ENCODE data around the gene IMPG1. TPM values are rescaled to one million over a fixed set of nuclear protein-coding genes. Genes with fewer than 3 reads are reported as not detected.

The IMPG1 gene
- total RNA-seq, 1 experiment from 2014 or later, result not detected

DNA sequence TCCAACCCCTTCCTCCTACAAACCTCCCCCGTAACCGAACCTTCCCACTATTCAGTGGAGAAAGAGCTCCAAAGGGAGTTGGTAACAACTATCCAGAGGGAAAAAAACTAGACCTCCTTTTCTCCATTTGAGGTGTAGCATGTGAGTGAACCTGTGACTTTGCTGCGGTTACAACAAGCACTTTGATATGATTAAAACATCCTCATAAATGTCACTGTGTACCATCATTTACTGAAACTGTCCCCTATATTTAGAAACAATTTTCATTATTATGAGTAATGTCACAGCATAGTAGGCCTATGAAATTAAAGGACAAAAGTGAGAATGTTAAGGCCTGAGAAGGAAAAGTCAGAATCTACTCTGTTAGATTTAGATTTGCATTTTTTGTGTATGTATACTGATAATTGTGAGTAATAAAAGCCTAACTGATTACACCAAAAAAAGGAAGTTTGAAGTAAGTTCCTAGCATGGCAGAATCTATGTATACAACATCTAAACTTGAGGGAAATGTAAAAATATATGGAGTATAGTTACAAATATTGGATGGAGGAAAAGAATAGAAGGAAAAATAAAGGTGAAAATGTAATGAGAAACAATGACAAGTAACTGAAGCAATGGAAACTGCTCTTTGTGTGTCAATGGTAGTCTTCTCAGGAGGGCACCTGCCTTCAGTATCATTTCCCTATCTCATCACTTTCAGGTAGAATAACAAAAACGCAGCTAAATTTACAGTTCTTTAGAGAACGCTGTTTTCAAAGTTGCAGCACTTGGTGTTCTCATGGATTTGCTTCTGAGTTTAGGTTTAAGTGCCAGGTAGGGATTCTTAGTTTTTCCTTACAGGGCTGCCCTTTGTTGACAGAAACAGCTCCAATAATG, 145.9 kb downstream of the IMPG1 start:
- intact Hi-C loops (cut with micrococcal nuclease), result no loop called here
- H3K9me3 ChIP-seq (ENCODE audit: low read length), result no peaks in the 10 kb centered on the region
- no peaks in the 10 kb centered on the region for H3K27me3 ChIP-seq (ENCODE audit: low read length)
- ATAC-seq, result no peak
- H4K20me1 ChIP-seq (ENCODE audit: low read length), result no peaks in the 10 kb centered on the region
- H3K36me3 ChIP-seq (ENCODE audit: low read depth, low read length), result no peaks in the 10 kb centered on the region
- H2AFZ ChIP-seq (ENCODE audit: low read length), result no peak overlapping the region
- H3K4me1 ChIP-seq (ENCODE audit: insufficient read depth, low read length), result no peaks in the 10 kb centered on the region
- TF ChIP-seq, protein P1, sequence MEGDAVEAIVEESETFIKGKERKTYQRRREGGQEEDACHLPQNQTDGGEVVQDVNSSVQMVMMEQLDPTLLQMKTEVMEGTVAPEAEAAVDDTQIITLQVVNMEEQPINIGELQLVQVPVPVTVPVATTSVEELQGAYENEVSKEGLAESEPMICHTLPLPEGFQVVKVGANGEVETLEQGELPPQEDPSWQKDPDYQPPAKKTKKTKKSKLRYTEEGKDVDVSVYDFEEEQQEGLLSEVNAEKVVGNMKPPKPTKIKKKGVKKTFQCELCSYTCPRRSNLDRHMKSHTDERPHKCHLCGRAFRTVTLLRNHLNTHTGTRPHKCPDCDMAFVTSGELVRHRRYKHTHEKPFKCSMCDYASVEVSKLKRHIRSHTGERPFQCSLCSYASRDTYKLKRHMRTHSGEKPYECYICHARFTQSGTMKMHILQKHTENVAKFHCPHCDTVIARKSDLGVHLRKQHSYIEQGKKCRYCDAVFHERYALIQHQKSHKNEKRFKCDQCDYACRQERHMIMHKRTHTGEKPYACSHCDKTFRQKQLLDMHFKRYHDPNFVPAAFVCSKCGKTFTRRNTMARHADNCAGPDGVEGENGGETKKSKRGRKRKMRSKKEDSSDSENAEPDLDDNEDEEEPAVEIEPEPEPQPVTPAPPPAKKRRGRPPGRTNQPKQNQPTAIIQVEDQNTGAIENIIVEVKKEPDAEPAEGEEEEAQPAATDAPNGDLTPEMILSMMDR (conservative IDR thresholded peaks at IDR 0.05; ENCODE audit: low read depth, low read length), result no peak
- TF ChIP-seq EZH2phosphoT487 (IDR thresholded peaks at IDR 0.05; ENCODE audit: borderline replicate concordance, low read length), result no peak
- TF ChIP-seq EZH2 (IDR thresholded peaks at IDR 0.05; ENCODE audit: low read length, unreplicated experiment), result no peak
- DNase-seq, result no peak
- CTCF ChIA-PET, result no interaction called here
- POLR2A ChIA-PET (ENCODE audit: unreplicated experiment), result no interaction called here
- H3F3A ChIP-seq (ENCODE audit: low read length, unreplicated experiment), result no peaks in the 10 kb centered on the region
- H3K4me3 ChIP-seq (ENCODE audit: low read length), result no peak overlapping the region
- H3K4me2 ChIP-seq (ENCODE audit: low read length), result no peak overlapping the region
- no peaks in the 10 kb centered on the region for H3K9me2 ChIP-seq (replicated peaks; ENCODE audit: low read length)
- no peak overlapping the region for H3K9ac ChIP-seq (ENCODE audit: low read length)
- no TSS peak for BruUV-seq (replicated peaks)
- no peak overlapping the region for H3K27ac ChIP-seq (ENCODE audit: low read length)
- no peaks in the 10 kb centered on the region for H3K79me2 ChIP-seq (ENCODE audit: low read length)

DNA sequence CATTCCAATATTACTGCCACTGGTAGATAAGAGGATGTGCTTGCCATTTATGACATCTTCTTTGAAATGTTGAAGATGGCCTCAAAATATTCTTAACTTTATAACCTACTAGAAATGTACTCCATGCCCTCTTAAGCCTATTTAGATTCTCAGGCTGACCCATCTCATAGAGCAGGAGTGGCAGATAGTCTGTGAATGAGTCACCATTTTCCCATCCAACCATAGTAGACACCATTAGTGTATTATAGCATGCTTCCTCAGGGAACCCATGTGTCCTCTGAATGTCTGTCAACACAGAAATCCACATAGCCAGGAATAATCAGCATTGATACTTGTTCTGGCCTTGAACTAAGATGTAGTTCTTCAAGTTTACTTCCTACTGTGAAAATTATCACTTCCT, 150.2 kb downstream of the IMPG1 start:
- Histone ChIP-seq H3K27me3 (ENCODE audit: low read length) (no peaks in the 10 kb centered on the region), H3K4me2 (ENCODE audit: low read length) (no peak overlapping the region), H2AFZ (ENCODE audit: low read length) (no peak overlapping the region), H3K9ac (ENCODE audit: low read length) (no peak overlapping the region), H3K9me2 (replicated peaks; ENCODE audit: low read length) (no peaks in the 10 kb centered on the region), H3K27ac (ENCODE audit: low read length) (no peak overlapping the region), H3F3A (ENCODE audit: low read length, unreplicated experiment) (no peaks in the 10 kb centered on the region), H3K4me3 (ENCODE audit: low read length) (no peak overlapping the region), H4K20me1 (ENCODE audit: low read length) (no peaks in the 10 kb centered on the region), H3K36me3 (ENCODE audit: low read depth, low read length) (no peaks in the 10 kb centered on the region), H3K9me3 (ENCODE audit: low read length) (no peaks in the 10 kb centered on the region), H3K79me2 (ENCODE audit: low read length) (no peaks in the 10 kb centered on the region), H3K4me1 (ENCODE audit: insufficient read depth, low read length) (no peaks in the 10 kb centered on the region)
- intact Hi-C loops (cut with micrococcal nuclease), result no loop called here
- CTCF ChIA-PET, result no interaction called here
- ATAC-seq (no peak), DNase-seq (peak; percentile 30)
- POLR2A ChIA-PET (ENCODE audit: unreplicated experiment), result no interaction called here
- no peak for TF ChIP-seq EZH2phosphoT487 (IDR thresholded peaks at IDR 0.05; ENCODE audit: borderline replicate concordance, low read length)
- TF ChIP-seq, protein P1 (conservative IDR thresholded peaks at IDR 0.05; ENCODE audit: low read depth, low read length), result no peak
- TF ChIP-seq EZH2 (IDR thresholded peaks at IDR 0.05; ENCODE audit: low read length, unreplicated experiment), result no peak
- no TSS peak for BruUV-seq (replicated peaks)

DNA sequence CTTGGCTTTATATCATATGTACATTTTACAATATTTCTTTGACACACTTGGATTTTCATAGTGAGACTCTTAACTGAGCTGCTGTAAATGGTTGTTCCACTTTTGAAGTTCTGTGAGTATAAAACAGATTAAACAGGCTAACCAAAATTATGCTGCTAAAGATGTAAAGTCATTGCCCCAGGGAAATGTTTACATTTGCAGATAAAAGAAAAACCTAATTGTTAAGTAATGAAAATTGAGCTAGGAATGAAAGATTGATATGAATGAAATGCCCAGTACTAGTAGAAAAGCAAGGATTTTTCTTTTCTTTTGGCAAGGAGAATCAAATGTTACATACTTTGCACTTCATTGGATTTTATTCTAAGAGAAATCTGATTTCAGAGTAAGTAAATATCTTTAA, 159.4 kb downstream of the IMPG1 start:
- TF ChIP-seq, protein P1 (conservative IDR thresholded peaks at IDR 0.05; ENCODE audit: low read depth, low read length), result no peak
- TF ChIP-seq EZH2phosphoT487 (IDR thresholded peaks at IDR 0.05; ENCODE audit: borderline replicate concordance, low read length) (no peak), EZH2 (IDR thresholded peaks at IDR 0.05; ENCODE audit: low read length, unreplicated experiment) (no peak)
- ChIA-PET POLR2A (ENCODE audit: unreplicated experiment) (no interaction called here), CTCF (no interaction called here)
- DNase-seq (no peak), ATAC-seq (no peak)
- no peaks in the 10 kb centered on the region for H3K27me3 ChIP-seq (ENCODE audit: low read length)
- H3K9ac ChIP-seq (ENCODE audit: low read length), result no peak overlapping the region
- H3K79me2 ChIP-seq (ENCODE audit: low read length), result no peaks in the 10 kb centered on the region
- H3K9me3 ChIP-seq (ENCODE audit: low read length), result no peaks in the 10 kb centered on the region
- H4K20me1 ChIP-seq (ENCODE audit: low read length), result no peaks in the 10 kb centered on the region
- no peaks in the 10 kb centered on the region for H3F3A ChIP-seq (ENCODE audit: low read length, unreplicated experiment)
- H3K36me3 ChIP-seq (ENCODE audit: low read depth, low read length), result no peaks in the 10 kb centered on the region
- H3K27ac ChIP-seq (ENCODE audit: low read length), result no peak overlapping the region
- H3K4me2 ChIP-seq (ENCODE audit: low read length), result no peak overlapping the region
- H3K9me2 ChIP-seq (replicated peaks; ENCODE audit: low read length), result no peaks in the 10 kb centered on the region
- no TSS peak for BruUV-seq (replicated peaks)
- H3K4me1 ChIP-seq (ENCODE audit: insufficient read depth, low read length), result no peaks in the 10 kb centered on the region
- H2AFZ ChIP-seq (ENCODE audit: low read length), result no peak overlapping the region
- H3K4me3 ChIP-seq (ENCODE audit: low read length), result no peak overlapping the region
- intact Hi-C loops (cut with micrococcal nuclease), result loop anchor here (5.0 kb wide), 1 partner anchor 56 kb away; no protein-coding TSS in a partner anchor

Measured in PC-3 (cell line).